ENCODE results near the gene TARS2. TPM values are rescaled to one million over a fixed set of nuclear protein-coding genes. Genes with fewer than 3 reads are reported as not detected.

Gene TARS2
- polyA plus RNA-seq, 1 donor = 20.6 TPM

DNA sequence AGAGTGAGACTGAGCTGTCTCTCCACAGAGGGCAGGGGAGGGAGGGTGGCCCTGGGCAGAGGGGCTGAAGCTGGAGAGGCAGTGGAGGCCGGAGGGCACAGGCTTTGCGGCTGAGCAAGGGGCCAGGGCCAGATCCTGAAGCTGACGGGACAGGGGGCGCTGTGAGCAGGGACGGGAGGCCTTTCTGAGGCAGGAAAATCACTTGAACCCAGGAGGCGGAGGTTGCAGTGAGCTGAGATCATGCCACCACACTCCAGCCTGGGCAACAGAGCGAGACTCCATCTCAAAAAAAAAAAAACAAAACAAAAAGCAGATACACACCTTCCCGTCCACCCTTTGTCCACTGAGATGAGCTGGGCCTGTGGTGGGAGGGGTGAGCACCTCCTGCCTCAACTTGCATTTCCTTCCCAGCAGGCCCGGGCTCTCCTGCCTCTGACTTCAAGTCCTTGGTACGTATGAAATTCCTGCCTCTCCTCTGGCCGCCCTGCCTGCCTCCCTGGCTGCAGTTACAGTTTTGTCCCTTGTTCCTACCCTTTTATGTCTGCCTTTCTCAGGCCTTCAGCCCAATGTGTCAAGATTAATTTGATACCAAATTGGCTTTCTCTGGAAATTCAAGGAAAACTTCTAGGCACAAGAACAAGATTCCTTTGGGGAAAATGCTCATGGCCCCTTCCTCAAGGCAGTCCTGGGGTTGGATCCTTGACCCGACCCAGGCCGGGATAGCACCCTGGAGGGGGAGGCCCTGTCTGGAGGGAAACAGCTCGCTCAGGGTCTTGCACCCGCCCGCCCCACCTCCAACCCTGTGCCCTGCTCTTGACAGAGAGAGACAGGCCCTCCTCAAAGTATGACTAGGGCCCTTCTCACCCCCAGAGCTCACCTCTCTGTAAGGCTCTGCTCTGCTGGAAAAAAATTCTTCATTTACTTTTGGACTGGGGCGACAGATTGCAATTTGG, 50.8 kb downstream of the TARS2 start:
- no peak for DNase-seq (ENCODE audit: low read depth)

DNA sequence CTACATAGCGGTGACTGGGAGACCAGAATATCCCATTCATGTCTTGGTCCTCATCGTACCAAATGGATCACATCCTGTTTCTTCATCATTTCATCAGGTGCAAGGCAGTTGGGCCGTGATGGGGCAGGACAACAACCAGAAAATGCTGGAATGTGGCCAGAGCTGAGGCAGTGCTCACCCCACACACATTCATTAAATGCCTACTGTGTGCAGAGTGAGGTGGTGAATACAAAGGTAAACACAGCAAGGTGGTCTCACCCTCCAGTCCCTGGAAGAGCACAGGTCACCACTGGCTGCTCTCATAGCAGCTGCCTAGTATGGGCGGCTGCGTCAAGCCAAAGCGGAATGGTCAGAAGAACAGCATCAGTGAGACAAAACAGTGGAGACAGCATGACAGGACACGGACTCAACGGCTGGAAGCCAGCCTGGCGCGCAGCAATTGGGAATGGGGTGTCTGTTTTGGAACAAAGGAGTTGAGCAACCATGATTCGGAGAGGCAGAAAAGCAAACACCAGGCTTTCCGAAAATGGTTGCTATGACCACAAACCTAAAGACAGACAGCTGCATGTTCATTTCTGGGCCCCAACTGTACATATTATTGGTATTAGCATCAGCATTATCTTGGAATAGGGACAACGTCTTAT, 56.4 kb downstream of the TARS2 start:
- no peak for DNase-seq (ENCODE audit: low read depth)

DNA sequence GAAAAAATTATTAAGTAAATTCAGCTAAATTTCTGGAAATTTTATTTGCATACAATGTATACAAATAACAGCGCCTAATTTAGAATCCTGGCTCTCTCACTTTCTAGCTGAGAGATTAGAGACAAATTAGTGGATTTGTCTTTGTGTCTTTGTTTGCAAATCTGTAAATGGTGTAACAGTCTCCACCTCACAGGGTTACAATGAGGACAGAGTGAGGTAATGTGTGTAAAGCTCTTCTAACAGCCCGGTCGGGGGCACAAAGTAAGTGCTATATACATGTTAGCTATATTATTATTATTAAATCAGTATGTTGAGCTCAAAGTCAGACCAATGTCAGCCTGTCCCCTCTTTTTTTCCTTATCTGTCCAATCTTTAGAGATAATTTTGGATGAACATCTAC, 57.0 kb downstream of the TARS2 start:
- no peak for DNase-seq (ENCODE audit: low read depth)

DNA sequence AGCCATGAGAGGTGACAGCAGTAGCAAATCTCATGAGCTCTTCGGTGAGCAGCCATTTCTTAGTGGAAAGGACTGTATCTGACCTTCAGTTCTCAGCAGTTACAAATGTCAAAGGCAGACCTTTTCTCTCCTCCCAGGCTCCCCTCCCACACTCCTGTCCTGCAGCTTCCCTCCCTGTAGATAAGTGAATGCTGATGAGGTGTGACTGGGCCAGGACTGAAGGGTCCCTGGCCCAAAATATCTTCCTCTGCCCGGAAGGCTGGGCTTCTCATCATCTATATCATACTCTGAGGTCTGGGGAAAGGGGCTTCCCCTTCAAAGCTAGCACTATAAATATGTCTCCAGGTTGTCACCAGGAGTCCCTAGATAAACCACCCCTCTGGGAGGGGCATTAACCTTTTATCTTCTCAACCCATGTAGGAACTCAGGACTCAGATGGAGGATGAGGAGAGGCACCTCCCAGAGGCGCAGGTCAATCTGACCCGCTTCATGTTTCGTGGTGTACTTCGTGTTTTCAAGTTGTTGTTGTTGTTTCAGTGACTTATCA, 58.3 kb downstream of the TARS2 start:
- no peak for DNase-seq (ENCODE audit: low read depth)

DNA sequence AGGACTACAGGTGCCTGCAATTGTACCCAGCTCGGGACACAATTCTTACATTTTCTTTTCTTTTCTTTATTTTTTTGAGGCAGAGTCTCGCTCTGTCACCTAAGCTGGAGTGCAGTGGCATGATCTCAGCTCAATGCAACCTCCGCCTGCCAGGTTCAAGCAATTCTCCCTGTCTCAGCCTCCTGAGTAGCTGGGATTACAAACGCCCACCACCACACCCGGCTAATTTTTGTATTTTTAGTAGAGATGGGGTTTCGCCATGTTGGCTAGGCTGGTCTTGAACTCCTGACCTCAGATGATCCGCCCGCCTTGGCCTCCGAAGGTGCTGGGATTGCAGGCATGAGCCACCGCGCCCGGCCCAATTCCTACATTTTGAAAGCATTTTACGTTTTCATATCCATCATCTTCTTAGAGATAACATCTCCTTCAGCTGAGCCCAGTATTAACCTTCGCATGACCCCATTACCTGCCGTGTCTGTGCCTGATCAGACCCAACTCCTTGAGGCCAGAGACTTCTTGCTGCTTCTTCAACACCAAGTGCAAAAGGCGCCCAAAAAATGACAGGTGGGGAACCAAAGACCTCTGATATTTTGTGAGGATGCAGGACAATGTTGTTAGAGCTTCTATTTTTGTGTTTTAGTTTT, 59.2 kb downstream of the TARS2 start:
- DNase-seq (ENCODE audit: low read depth) = no peak

DNA sequence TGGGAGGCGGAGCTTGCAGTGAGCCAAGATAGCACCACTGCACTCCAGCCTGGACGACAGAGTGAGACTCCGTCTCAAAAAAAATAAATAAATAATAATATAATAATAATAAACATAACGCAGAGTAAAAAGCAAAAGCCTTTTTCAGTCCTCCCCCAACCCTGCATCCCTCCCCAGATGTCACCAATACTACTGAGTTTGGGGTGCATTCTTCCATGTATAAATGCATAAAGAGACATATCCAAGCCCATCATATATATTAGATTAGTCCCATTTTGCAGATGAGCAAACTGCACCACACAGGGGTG, 61.1 kb downstream of the TARS2 start:
- no peak for DNase-seq (ENCODE audit: low read depth)

DNA sequence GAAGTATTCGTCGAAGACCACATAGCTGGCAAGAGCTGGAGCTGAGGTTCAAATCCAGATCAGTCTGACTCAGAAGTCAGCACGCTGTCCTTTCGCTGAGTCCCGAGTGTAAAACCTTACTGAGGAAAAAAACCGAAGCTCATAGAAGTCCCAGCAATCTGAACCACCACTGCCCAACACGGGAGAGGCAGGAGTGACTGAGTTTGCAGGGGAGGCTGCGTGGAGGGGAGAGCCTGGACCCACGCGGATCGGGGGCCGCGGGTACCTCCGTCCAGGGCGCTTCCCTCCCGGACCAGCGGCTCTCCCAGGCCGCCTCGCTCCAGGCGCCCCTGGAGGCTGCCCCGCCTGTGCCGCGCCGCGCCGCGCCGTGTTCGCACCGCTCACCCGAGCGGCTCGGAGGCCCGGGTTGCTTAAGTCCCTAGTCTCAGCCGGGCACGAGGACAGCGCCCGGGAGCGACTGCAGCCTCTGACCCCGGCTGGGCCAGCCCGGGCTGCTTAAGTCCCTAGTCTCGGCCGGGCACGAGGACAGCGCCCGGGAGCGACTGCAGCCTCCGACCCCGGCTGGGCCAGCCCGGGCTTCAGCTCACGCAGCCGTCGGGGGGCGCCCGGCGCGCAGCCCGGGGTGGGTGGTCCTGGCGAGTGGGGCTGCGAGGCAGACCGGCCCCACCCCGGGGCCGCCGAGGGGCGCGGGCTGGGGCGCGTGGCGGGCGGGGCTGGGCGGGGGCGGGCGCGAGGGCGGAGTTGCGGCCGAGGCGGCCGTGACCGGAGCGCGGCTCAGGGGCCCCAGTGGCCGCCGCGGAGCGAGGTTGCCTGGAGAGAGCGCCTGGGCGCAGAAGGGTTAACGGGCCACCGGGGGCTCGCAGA, 61.6 kb downstream of the TARS2 start, which contains the start of gene ADAMTSL4:
ADAMTSL4 (plus strand) TSS at position 777 of the 864 bp plus-strand sequence. CDS start 2,881 bp downstream, outside the sequence.
- no peak for DNase-seq (ENCODE audit: low read depth)

DNA sequence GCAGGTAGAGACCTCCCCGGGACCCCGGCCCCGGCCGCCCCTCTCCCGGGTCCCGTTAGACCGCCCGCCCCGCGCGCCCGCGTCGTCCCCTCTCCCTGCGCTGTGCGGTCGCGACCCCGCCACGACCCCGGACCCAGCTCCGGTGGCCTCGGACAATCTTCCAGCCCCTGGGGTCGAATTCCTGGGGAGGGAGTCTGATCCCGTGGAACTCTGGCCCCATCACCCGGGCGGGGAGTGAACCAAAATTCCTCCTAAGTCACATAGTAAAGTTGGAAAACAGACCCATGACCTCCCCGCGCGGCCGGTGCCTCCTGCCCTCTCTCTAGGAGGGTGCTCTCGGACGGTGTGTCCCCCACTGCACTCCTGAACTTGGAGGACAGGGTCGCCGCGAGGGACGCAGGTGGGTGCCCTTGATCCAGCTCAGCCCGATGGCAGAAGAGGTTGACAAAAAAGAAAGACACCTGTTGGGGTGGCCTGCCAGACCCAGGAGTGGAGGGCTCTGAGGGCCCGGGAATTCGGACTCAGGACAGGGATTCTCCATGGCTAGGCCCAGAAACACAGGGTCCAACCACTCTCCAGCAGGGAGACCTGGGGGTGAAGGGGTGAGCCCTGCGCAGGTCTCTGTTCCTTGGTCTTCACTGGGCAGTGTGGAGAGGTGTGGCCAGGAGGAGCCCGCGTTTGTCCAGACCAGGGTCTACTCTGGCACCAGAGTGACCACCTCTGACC, 62.4 kb downstream of the TARS2 start:
- DNase-seq (ENCODE audit: low read depth) = no peak

DNA sequence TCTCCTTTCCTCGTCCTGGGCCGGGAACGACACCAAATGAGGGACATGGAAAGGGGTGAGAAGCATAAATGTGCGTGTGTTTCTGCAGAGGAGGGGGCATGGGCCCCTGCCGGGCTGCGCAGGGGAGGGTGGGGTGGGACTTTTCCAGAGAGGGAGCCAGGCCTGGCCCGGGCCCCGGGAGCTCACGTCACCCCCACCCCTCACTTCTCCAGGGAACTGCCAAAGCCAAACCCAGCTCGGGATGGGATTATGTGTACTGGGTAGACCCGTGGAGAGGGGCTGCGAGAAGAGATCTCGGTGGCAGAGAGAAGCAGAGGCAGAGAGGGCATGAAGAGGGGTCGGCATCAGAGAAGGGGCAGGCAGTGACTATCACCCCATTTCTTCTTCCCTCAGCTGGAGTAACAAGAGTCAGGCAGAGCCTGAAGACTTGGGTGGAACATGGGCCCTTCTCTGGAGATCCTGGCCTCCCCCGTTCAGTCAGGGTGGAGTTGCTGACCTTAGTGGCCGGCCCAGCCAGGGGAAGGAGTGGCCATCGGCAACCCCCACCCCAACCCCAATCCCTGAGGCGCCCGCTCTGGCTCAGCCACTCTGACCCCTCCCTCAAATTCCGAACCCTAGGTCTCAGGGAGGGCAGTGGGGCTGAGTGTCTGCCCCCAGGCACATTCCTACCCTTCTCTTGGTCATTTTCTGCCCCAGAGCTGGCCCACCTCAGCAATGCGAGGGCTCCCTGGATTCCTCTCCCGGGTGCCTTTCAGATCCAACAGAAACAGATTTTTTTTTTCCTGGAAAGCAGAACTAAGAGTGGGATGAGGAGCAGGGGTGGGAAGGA, 63.2 kb downstream of the TARS2 start:
- DNase-seq (ENCODE audit: low read depth) = no peak

DNA sequence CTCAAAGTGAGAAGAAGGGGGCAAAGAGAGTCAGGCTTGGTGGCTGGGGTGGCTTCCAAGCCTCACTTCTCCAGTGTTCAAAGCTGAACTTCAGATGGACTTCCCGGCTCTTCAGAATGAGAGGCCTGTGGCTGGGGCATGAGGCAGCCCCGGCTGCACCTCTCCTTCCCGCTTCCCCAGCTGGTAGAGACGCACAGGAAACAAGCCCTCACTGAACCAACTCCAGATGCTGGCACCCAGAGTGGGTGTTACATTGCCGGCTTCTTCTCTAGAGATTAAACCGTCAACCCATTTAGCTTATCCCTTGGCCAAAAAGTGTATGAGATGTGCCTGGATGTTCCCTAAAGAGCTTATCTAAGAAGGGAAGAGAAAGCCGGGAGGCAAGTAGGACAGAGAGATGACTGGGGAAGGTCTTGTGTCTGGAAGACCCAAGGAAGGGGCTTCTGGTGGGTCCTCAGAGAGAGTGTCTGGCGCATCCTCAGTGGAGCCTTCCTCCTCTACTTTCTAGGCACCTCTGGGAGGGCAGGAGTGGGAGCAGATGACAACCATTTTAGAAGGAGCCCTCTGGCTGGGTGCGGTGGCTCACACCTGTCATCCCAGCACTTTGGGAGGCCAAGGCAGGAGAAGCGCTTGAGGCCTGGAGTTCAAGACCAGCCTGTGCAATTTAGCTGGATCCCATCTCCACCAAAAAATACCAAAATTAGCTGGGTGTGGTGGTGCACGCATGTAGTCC, 64.0 kb downstream of the TARS2 start:
- DNase-seq (ENCODE audit: low read depth) = no peak

DNA sequence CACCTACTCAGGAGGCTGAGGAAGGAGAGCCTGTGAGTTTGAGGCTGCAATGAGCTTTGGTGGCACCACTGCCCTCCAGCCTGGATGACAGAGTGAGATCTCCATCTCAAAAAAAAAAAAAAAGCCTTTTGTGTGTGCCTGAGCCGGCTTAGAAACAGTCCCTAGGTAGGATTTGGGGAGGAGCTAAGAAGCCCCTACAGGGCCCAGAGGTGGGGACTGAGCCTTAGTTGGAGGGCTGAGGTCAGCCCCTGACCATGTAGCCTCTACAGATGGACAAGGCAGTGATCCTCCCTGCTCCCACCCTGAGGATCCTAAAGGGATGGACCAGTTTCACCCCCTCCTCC, 64.5 kb downstream of the TARS2 start:
- DNase-seq (ENCODE audit: low read depth) = no peak

DNA sequence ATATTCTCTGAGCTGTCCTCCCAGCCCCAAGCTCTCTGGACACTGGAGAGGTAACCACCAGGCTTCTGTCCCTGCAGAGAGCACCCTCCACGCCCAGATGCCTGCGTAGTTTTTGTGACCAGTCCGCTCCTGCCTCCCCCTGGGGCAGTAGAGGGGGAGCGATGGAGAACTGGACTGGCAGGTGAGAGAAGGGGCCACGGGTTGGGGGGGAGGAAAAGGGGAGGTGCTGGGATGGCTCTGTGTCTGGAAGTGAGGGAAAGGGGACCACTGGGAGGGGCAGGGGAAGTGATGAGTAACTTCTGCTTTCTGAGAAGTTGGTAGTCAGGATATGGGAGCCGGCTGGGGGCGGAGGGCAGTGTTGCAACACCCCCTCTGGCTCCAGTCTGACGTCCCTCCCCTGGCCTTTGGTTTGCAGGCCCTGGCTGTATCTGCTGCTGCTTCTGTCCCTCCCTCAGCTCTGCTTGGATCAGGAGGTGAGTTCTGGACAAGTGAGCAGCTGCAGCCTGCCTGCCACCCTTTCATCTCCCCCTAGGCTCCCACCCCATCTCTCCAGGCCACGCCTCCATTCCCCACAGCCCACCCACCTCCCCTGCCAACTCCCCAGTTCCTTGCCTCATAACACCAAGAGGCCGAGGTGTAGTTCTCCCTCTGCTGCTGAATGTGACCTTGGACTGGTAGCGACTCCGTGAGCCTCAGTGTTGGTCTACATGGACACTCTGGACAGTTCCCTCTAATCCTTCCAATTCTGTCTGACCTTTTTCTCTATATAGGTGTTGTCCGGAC, 65.1 kb downstream of the TARS2 start:
- no peak for DNase-seq (ENCODE audit: low read depth)

DNA sequence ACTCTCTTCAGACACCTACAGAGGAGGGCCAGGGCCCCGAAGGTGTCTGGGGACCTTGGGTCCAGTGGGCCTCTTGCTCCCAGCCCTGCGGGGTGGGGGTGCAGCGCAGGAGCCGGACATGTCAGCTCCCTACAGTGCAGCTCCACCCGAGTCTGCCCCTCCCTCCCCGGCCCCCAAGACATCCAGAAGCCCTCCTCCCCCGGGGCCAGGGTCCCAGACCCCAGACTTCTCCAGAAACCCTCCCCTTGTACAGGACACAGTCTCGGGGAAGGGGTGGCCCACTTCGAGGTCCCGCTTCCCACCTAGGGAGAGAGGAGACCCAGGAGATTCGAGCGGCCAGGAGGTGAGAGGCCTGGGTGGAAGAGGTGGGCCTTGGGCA, 65.7 kb downstream of the TARS2 start:
- DNase-seq (ENCODE audit: low read depth) = no peak

DNA sequence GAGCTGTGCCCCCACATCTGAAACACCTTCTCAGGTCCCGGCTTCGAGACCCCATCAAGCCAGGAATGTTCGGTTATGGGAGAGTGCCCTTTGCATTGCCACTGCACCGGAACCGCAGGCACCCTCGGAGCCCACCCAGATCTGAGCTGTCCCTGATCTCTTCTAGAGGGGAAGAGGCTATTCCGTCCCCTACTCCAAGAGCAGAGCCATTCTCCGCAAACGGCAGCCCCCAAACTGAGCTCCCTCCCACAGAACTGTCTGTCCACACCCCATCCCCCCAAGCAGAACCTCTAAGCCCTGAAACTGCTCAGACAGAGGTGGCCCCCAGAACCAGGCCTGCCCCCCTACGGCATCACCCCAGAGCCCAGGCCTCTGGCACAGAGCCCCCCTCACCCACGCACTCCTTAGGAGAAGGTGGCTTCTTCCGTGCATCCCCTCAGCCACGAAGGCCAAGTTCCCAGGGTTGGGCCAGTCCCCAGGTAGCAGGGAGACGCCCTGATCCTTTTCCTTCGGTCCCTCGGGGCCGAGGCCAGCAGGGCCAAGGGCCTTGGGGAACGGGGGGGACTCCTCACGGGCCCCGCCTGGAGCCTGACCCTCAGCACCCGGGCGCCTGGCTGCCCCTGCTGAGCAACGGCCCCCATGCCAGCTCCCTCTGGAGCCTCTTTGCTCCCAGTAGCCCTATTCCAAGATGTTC, 66.3 kb downstream of the TARS2 start:
- no peak for DNase-seq (ENCODE audit: low read depth)

DNA sequence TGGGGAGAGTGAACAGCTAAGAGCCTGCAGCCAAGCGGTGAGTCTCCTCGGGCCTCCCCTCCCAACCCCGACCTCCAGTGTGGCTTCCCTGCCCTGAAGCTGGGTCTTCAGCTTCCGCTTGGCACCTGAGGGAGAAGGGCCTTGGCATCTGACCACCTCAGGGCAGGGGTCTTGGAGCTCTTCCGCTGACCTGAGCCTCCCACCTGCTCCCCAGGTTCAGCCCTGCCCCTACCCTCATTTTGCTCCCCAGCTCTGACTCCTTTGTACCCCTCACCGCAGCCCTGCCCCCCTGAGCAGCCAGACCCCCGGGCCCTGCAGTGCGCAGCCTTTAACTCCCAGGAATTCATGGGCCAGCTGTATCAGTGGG, 66.8 kb downstream of the TARS2 start:
- DNase-seq (ENCODE audit: low read depth) = no peak

DNA sequence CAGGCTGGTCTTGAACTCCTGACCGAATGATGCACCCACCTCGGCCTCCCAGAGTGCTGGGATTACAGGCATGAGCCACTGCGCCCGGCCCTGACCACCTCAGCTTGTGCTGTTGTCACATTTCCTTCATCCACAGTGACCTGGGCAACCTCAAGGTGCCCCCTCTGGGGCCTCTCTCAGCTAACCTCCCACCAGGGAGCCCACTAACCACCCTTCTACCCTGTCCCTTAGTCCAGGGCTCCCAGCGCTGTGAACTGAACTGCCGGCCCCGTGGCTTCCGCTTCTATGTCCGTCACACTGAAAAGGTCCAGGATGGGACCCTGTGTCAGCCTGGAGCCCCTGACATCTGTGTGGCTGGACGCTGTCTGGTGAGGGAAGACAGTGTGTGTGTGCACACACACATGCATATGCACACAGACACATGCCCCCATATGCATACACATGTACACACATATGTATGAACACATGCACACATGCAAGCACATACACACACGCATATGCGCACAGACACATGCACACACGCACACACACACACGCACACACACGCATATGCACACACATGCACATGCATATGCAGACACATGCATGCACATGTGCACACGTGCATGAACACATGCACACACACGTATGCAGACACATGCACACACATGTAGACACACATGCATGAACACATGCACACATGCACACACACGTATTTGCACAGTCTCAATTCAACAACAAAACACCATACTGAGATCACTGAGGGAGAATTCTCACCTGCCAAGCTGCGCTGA, 68.2 kb downstream of the TARS2 start:
- no peak for DNase-seq (ENCODE audit: low read depth)

Measured in forelimb muscle (tissue), 1 donor.